ENCODE results near the gene SLC39A11.

DNA sequence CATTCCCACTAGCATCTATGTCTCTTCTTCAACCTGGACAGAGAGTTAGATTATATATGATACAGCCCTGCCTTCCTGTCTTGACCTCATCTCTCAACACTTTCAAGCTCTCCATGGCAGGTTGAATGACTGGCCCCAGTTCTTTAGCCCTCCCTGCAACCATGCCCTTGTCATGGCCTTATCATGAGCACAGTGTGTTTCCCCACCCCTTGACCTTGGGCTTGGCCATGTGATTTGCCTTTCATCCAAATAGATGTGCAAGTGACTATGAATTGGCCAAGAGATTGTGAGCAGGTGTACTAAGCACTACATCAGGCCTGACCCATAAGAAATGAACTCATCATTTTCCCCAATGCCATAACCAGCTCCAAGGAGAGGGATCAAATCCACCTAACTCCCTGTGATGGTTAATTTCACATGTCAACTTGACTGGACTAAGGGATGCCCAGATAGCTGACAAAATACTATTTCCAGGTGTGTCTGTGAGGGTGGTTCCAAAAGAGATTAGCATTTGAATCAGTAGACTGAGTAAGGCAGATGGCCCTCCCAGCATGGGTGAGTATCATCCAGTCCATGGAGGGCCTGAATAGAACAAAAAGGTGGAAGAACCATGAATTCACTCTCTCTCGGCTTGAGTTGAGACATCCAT, 97.4 kb downstream of the SLC39A11 start:
- TF ChIP-seq, protein P1, sequence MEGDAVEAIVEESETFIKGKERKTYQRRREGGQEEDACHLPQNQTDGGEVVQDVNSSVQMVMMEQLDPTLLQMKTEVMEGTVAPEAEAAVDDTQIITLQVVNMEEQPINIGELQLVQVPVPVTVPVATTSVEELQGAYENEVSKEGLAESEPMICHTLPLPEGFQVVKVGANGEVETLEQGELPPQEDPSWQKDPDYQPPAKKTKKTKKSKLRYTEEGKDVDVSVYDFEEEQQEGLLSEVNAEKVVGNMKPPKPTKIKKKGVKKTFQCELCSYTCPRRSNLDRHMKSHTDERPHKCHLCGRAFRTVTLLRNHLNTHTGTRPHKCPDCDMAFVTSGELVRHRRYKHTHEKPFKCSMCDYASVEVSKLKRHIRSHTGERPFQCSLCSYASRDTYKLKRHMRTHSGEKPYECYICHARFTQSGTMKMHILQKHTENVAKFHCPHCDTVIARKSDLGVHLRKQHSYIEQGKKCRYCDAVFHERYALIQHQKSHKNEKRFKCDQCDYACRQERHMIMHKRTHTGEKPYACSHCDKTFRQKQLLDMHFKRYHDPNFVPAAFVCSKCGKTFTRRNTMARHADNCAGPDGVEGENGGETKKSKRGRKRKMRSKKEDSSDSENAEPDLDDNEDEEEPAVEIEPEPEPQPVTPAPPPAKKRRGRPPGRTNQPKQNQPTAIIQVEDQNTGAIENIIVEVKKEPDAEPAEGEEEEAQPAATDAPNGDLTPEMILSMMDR (IDR thresholded peaks at IDR 0.05) = no peak
- TF ChIP-seq POLR2A (IDR thresholded peaks at IDR 0.05) = no peak

All from thyroid gland (tissue), 4 donors.